OCI-LY3 (cell line): ENCODE measurements around the gene CNTN5.

Source experiments
- EZH2phosphoT487 ChIP-seq: fragments of 200-600 bp; shearing (Covaris generic); IDR thresholded peaks from 2 replicates; pipeline ENCODE4 v1.6.1; 2018; ENCODE audit warnings: antibody characterized with exemption, mixed run types, low read depth
- TF ChIP-seq, protein P1 (sequence below): fragments of 200-600, 300-600 bp; sonication (generic); IDR thresholded peaks from 2 replicates; pipeline ENCODE4 v1.5.1; 2014; ENCODE audit warnings: antibody characterized with exemption, low read length, low read depth

DNA sequence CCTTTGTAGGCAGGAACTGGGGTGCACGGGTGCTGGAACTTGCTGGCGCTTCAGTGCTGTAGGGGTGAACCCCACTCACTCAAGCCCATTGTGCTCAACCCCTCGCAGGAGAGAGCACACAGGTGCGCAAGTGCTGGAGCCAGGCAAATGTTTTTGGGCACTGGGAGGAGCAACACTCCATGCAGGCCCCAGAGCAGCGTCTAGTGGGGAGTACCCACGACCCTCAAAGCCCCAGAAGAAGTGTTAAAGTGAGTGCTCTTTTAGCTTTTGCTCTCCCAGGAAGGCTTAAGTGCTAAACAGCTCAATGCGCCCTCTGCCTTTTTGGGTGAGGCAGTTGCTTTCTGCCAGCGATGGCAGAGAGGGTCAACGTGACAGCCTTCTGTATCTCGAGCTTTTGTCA is 1384.2 kb downstream of the CNTN5 start:
- TF ChIP-seq, protein P1, sequence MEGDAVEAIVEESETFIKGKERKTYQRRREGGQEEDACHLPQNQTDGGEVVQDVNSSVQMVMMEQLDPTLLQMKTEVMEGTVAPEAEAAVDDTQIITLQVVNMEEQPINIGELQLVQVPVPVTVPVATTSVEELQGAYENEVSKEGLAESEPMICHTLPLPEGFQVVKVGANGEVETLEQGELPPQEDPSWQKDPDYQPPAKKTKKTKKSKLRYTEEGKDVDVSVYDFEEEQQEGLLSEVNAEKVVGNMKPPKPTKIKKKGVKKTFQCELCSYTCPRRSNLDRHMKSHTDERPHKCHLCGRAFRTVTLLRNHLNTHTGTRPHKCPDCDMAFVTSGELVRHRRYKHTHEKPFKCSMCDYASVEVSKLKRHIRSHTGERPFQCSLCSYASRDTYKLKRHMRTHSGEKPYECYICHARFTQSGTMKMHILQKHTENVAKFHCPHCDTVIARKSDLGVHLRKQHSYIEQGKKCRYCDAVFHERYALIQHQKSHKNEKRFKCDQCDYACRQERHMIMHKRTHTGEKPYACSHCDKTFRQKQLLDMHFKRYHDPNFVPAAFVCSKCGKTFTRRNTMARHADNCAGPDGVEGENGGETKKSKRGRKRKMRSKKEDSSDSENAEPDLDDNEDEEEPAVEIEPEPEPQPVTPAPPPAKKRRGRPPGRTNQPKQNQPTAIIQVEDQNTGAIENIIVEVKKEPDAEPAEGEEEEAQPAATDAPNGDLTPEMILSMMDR: no peak
- no peak for TF ChIP-seq EZH2phosphoT487
